22Rv1 (cell line): ENCODE data around the gene GPLD1.

ENCODE experiments used
- CTCF ChIP-seq: fragments of 450-650 bp; IDR thresholded peaks from 2 replicates; pipeline ENCODE4 v1.5.1; 2017; ENCODE audit warnings: mild to moderate bottlenecking
- ZFX ChIP-seq: fragments of 450-650 bp; IDR thresholded peaks from 2 replicates; pipeline ENCODE4 v1.6.1; 2017; ENCODE audit warnings: antibody characterized with exemption, borderline replicate concordance

GRCh38 chr6:24405262-24405661, 84.1 kb downstream of the GPLD1 start:
- TF ChIP-seq CTCF (no peak), ZFX (no peak)
